Measurements from ENCODE around the gene NAV3. TPM values are rescaled to one million over a fixed set of nuclear protein-coding genes. Genes with fewer than 3 reads are reported as not detected.
A peak's percentile ranks its signal among the peaks of the same experiment; 100 is the strongest.

Gene NAV3
- total and polyA plus RNA-seq, 2 experiments from 2014 or later, result 4.0 to 12.0 TPM

- H4K20me1 ChIP-seq (replicated peaks; ENCODE audit: insufficient read depth), result no peaks in the 10 kb centered on the region
- H3K36me3 ChIP-seq (ENCODE audit: insufficient read depth), result no peaks in the 10 kb centered on the region
- DNase-seq (ENCODE audit: low spot score) (no peak), ATAC-seq (no peak)
- no peak overlapping the region for H3K4me2 ChIP-seq
- Mint-ChIP-seq H3K4me3 (no peak overlapping the region), H3K27ac (no peak overlapping the region), H3K4me1 (peaks cover 19% of the 10 kb centered on the region), H3K36me3 (ENCODE audit: low read depth) (no peaks in the 10 kb centered on the region), H3K9me3 (no peaks in the 10 kb centered on the region), H3K27me3 (ENCODE audit: insufficient read depth, low read depth, poor library complexity) (no peaks in the 10 kb centered on the region)
- H3K4me3 ChIP-seq, result no peak overlapping the region
- H3K4me1 ChIP-seq (ENCODE audit: insufficient read depth), result peaks cover 20% of the 10 kb centered on the region
- no peaks in the 10 kb centered on the region for H3K79me2 ChIP-seq (replicated peaks; ENCODE audit: insufficient read depth)
- TF ChIP-seq, protein P1, sequence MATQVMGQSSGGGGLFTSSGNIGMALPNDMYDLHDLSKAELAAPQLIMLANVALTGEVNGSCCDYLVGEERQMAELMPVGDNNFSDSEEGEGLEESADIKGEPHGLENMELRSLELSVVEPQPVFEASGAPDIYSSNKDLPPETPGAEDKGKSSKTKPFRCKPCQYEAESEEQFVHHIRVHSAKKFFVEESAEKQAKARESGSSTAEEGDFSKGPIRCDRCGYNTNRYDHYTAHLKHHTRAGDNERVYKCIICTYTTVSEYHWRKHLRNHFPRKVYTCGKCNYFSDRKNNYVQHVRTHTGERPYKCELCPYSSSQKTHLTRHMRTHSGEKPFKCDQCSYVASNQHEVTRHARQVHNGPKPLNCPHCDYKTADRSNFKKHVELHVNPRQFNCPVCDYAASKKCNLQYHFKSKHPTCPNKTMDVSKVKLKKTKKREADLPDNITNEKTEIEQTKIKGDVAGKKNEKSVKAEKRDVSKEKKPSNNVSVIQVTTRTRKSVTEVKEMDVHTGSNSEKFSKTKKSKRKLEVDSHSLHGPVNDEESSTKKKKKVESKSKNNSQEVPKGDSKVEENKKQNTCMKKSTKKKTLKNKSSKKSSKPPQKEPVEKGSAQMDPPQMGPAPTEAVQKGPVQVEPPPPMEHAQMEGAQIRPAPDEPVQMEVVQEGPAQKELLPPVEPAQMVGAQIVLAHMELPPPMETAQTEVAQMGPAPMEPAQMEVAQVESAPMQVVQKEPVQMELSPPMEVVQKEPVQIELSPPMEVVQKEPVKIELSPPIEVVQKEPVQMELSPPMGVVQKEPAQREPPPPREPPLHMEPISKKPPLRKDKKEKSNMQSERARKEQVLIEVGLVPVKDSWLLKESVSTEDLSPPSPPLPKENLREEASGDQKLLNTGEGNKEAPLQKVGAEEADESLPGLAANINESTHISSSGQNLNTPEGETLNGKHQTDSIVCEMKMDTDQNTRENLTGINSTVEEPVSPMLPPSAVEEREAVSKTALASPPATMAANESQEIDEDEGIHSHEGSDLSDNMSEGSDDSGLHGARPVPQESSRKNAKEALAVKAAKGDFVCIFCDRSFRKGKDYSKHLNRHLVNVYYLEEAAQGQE (IDR thresholded peaks at IDR 0.05; ENCODE audit: unreplicated experiment), result no peak
- no peak for TF ChIP-seq NANOG (IDR thresholded peaks at IDR 0.05; ENCODE audit: borderline replicate concordance)
- TF ChIP-seq STAT1 (IDR thresholded peaks at IDR 0.05; ENCODE audit: unreplicated experiment), result no peak
- no peaks in the 10 kb centered on the region for H3K9me2 ChIP-seq (ENCODE audit: insufficient read depth)
- H2AFZ ChIP-seq, result no peak overlapping the region
- no peaks in the 10 kb centered on the region for H3F3A ChIP-seq (replicated peaks; ENCODE audit: low read depth)
- no peak overlapping the region for H3K27ac ChIP-seq (ENCODE audit: low read depth)
- no peaks in the 10 kb centered on the region for H3K27me3 ChIP-seq (ENCODE audit: insufficient read depth)
Observed at GRCh38 chr12:78185109-78185508, 354.4 kb downstream of the NAV3 start.

DNA sequence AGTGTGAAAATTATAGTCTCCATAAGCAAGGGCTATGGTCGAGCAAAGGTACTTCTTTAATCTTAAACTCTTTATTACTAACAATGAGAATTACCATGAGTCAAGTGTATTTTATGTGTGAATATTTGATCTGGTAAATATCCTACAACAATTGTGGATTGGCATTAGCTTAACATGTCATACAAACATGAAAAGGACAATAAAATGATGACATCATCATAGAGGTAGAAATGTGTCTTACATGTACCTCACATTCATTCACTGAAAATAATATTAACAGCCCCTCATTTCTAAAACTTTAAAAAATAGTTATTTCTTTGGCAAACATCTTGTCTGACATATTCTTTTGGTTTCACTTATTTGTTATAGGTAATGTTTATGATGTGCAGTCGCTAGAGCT lies 355.0 kb downstream of the NAV3 start:
- Histone ChIP-seq H3K27me3 (ENCODE audit: insufficient read depth) (no peaks in the 10 kb centered on the region), H3K4me3 (no peak overlapping the region), H3K27ac (ENCODE audit: low read depth) (no peak overlapping the region), H2AFZ (no peak overlapping the region), H4K20me1 (replicated peaks; ENCODE audit: insufficient read depth) (no peaks in the 10 kb centered on the region), H3K4me2 (no peak overlapping the region), H3K9me2 (ENCODE audit: insufficient read depth) (no peaks in the 10 kb centered on the region), H3K79me2 (replicated peaks; ENCODE audit: insufficient read depth) (no peaks in the 10 kb centered on the region), H3K36me3 (ENCODE audit: insufficient read depth) (no peaks in the 10 kb centered on the region), H3K4me1 (ENCODE audit: insufficient read depth) (peaks cover 20% of the 10 kb centered on the region), H3F3A (replicated peaks; ENCODE audit: low read depth) (no peaks in the 10 kb centered on the region)
- Mint-ChIP-seq H3K4me1 (peaks cover 19% of the 10 kb centered on the region), H3K27ac (no peak overlapping the region), H3K9me3 (no peaks in the 10 kb centered on the region), H3K27me3 (ENCODE audit: insufficient read depth, low read depth, poor library complexity) (no peaks in the 10 kb centered on the region), H3K4me3 (no peak overlapping the region), H3K36me3 (ENCODE audit: low read depth) (no peaks in the 10 kb centered on the region)
- no peak for TF ChIP-seq ZNF331 (CRISPR knock-in tag; IDR thresholded peaks at IDR 0.05; ENCODE audit: low read depth)
- TF ChIP-seq JUNB (IDR thresholded peaks at IDR 0.05; ENCODE audit: unreplicated experiment), result no peak
- no peak for DNase-seq (ENCODE audit: low spot score)
- ATAC-seq, result no peak

DNA sequence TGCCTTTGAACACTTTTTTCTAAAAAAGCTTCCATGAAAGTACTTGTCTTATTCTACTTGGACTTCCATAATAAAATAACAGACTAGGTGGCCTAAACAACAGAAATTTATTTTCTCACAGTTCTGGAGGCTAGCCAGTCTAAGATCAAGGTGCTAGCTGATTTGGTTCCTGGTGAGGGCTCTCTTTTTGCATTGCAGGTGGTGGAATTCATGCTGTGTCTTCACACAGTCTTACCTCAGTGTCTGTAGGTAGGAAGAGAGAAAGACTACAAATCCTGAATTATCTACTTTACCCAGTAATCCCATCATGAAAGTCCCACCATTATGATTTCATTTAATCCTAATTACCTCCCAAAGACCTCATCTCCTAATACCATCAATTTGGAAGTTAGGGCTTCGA lies 356.0 kb downstream of the NAV3 start:
- H3K36me3 Mint-ChIP-seq (ENCODE audit: low read depth), result no peaks in the 10 kb centered on the region

More for the DNA sequence above, 356.0 kb downstream of the NAV3 start:
- Histone ChIP-seq H3K27me3 (ENCODE audit: insufficient read depth) (no peaks in the 10 kb centered on the region), H4K20me1 (replicated peaks; ENCODE audit: insufficient read depth) (no peaks in the 10 kb centered on the region), H3K27ac (ENCODE audit: low read depth) (no peak overlapping the region), H3K79me2 (replicated peaks; ENCODE audit: insufficient read depth) (no peaks in the 10 kb centered on the region), H3K4me3 (no peak overlapping the region), H3K4me2 (peak overlapping the region; percentile 27), H3K4me1 (ENCODE audit: insufficient read depth) (peaks cover 20% of the 10 kb centered on the region), H2AFZ (no peak overlapping the region), H3K36me3 (ENCODE audit: insufficient read depth) (no peaks in the 10 kb centered on the region), H3K9me2 (ENCODE audit: insufficient read depth) (no peaks in the 10 kb centered on the region), H3F3A (replicated peaks; ENCODE audit: low read depth) (no peaks in the 10 kb centered on the region)
- H3K4me3 Mint-ChIP-seq, result no peak overlapping the region
- H3K27me3 Mint-ChIP-seq (ENCODE audit: insufficient read depth, low read depth, poor library complexity), result no peaks in the 10 kb centered on the region
- TF ChIP-seq ETS1 (IDR thresholded peaks at IDR 0.05) (no peak), ZNF331 (CRISPR knock-in tag; IDR thresholded peaks at IDR 0.05; ENCODE audit: low read depth) (no peak), CREB1 (CRISPR knock-in tag; IDR thresholded peaks at IDR 0.05; ENCODE audit: low read depth) (no peak), STAT1 (IDR thresholded peaks at IDR 0.05; ENCODE audit: unreplicated experiment) (no peak), EZH2phosphoT487 (IDR thresholded peaks at IDR 0.05; ENCODE audit: unreplicated experiment) (no peak), EZH2 (IDR thresholded peaks at IDR 0.05; ENCODE audit: low read depth, unreplicated experiment) (no peak)
- DNase-seq (ENCODE audit: low spot score), result no peak
- no peaks in the 10 kb centered on the region for H3K9me3 Mint-ChIP-seq
- peak overlapping the region; percentile 80 for H3K27ac Mint-ChIP-seq
- peak; percentile 66 for ATAC-seq
- H3K4me1 Mint-ChIP-seq, result peaks cover 19% of the 10 kb centered on the region
